Loucy (cell line): ENCODE data around the gene PIK3R5.

Experiments
- EZH2phosphoT487 ChIP-seq: fragments of 200-600 bp; IDR thresholded peaks from 2 replicates; pipeline ENCODE4 v1.6.1; 2018; ENCODE audit warnings: antibody characterized with exemption, mild to moderate bottlenecking, moderate library complexity, borderline replicate concordance
- TF ChIP-seq, protein P1 (sequence below): fragments of 200-600 bp; sonication (generic); conservative IDR thresholded peaks from 2 replicates; pipeline ENCODE4 v1.5.1; 2014; ENCODE audit warnings: mild to moderate bottlenecking, antibody characterized with exemption, low read length

DNA sequence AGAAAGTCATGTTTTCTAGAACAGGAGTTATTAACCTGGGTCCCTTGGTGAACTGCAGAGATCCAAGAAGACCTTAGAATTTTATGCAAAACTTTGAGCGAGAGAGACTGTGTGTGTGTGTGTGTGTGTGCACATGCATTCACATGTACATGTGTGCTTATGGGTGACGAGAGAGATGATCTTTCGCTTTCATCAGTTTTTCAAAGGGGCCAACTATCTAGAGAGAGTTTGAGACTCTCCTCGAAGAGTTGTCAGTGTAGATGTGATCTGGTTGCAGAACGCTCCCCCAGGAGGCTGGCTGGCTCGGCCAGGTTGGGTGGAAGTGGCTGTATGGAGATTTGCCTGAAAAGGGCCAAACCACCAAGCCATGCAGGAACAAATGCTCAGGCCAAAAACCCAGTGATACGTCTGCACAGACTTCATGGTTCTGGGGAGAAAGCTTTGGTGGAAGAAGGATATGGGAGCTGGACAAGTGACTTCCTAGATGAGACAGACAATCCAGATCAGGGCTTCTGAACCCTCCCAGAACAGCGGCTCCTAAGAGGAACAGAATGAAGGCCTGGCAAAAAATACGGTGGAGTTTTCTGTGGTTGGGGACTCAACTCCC is 6.1 kb downstream of the PIK3R5 start:
- TF ChIP-seq, protein P1, sequence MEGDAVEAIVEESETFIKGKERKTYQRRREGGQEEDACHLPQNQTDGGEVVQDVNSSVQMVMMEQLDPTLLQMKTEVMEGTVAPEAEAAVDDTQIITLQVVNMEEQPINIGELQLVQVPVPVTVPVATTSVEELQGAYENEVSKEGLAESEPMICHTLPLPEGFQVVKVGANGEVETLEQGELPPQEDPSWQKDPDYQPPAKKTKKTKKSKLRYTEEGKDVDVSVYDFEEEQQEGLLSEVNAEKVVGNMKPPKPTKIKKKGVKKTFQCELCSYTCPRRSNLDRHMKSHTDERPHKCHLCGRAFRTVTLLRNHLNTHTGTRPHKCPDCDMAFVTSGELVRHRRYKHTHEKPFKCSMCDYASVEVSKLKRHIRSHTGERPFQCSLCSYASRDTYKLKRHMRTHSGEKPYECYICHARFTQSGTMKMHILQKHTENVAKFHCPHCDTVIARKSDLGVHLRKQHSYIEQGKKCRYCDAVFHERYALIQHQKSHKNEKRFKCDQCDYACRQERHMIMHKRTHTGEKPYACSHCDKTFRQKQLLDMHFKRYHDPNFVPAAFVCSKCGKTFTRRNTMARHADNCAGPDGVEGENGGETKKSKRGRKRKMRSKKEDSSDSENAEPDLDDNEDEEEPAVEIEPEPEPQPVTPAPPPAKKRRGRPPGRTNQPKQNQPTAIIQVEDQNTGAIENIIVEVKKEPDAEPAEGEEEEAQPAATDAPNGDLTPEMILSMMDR: no peak
- TF ChIP-seq EZH2phosphoT487: no peak
